ENCODE results near the gene MRPL49. TPM values are rescaled to one million over a fixed set of nuclear protein-coding genes. Genes with fewer than 3 reads are reported as not detected.
A peak's percentile ranks its signal among the peaks of the same experiment; 100 is the strongest.

The MRPL49 gene
- total and polyA plus RNA-seq, 5 donors: 24.8 to 37.7 (median 34.0) TPM

GRCh38 chr11:65086809-65087208 is 35.3 kb upstream of the MRPL49 start:
- H3K27me3 ChIP-seq (ENCODE audit: control insufficient read depth, insufficient read depth): no peaks in the 10 kb centered on the region
- no peaks in the 10 kb centered on the region for H3K9me3 ChIP-seq (ENCODE audit: control insufficient read depth, low read length)
- no peak for ATAC-seq
- H3K4me1 ChIP-seq (ENCODE audit: control insufficient read depth, insufficient read depth, low read length): peaks cover 2% of the 10 kb centered on the region
- DNase-seq: peak in 2 of 3 donors; percentile 6 to 12
- WGBS: 89% methylated on average over 9 of the region's 9 CpGs
- intact Hi-C loops (cut with DNase I): loop anchor here in 1 of 4 donors (10.0 kb wide), 1 partner anchor 72 kb away; the partner anchor contains the start of gene ARL2
- H3K27ac ChIP-seq (ENCODE audit: low read length): no peak overlapping the region
- H3K4me3 ChIP-seq (ENCODE audit: low read length): no peak overlapping the region

GRCh38 chr11:65087216-65087615 is 34.9 kb upstream of the MRPL49 start:
- 86% methylated on average over 11 of the region's 11 CpGs for WGBS
- no peaks in the 10 kb centered on the region for H3K9me3 ChIP-seq (ENCODE audit: control insufficient read depth, low read length)
- no peak overlapping the region for H3K27ac ChIP-seq (ENCODE audit: low read length)
- ATAC-seq (no peak), DNase-seq (peak in 2 of 3 donors; percentile 20 to 65)
- intact Hi-C loops (cut with DNase I): loop anchor here in 1 of 4 donors (10.0 kb wide), 1 partner anchor 72 kb away; the partner anchor contains the start of gene ARL2
- H3K4me1 ChIP-seq (ENCODE audit: control insufficient read depth, insufficient read depth, low read length): peaks cover 2% of the 10 kb centered on the region
- no peaks in the 10 kb centered on the region for H3K27me3 ChIP-seq (ENCODE audit: control insufficient read depth, insufficient read depth)
- no peak overlapping the region for H3K4me3 ChIP-seq (ENCODE audit: low read length)

- Histone ChIP-seq H3K4me1 (ENCODE audit: control insufficient read depth, insufficient read depth, low read length) (peaks cover 2% of the 10 kb centered on the region), H3K9me3 (ENCODE audit: control insufficient read depth, low read length) (no peaks in the 10 kb centered on the region), H3K27ac (ENCODE audit: low read length) (no peak overlapping the region), H3K27me3 (ENCODE audit: control insufficient read depth, insufficient read depth) (no peaks in the 10 kb centered on the region), H3K4me3 (ENCODE audit: low read length) (no peak overlapping the region)
- WGBS: 94% methylated on average over 15 of the region's 15 CpGs
- peak in 2 of 3 donors; percentile 6 to 38 for DNase-seq
- no peak for ATAC-seq
- intact Hi-C loops (cut with DNase I): loop anchor here in 1 of 4 donors (10.0 kb wide), 1 partner anchor 73 kb away; the partner anchor contains the start of gene ARL2
Measured at GRCh38 chr11:65087827-65088226, 34.3 kb upstream of the MRPL49 start.

GRCh38 chr11:65089621-65090020 is 32.5 kb upstream of the MRPL49 start:
- 94% methylated on average over 4 of the region's 4 CpGs for WGBS
- H3K4me1 ChIP-seq (ENCODE audit: control insufficient read depth, insufficient read depth, low read length): peaks cover 2% of the 10 kb centered on the region
- intact Hi-C loops (cut with DNase I): loop anchor here in 1 of 4 donors (10.0 kb wide), 1 partner anchor 75 kb away; the partner anchor contains the start of gene ARL2

GRCh38 chr11:65090628-65091027 is 31.5 kb upstream of the MRPL49 start:
- no peaks in the 10 kb centered on the region for H3K9me3 ChIP-seq (ENCODE audit: control insufficient read depth, low read length)
- DNase-seq (no peak), ATAC-seq (no peak)
- no peak overlapping the region for H3K27ac ChIP-seq (ENCODE audit: low read length)
- no peak overlapping the region for H3K4me3 ChIP-seq (ENCODE audit: low read length)
- no peaks in the 10 kb centered on the region for H3K4me1 ChIP-seq (ENCODE audit: control insufficient read depth, insufficient read depth, low read length)
- no peaks in the 10 kb centered on the region for H3K27me3 ChIP-seq (ENCODE audit: control insufficient read depth, insufficient read depth)
- intact Hi-C loops (cut with DNase I): no loop called here
- 97% methylated on average over 4 of the region's 4 CpGs for WGBS

More at GRCh38 chr11:65089621-65090020, 32.5 kb upstream of the MRPL49 start:
- Histone ChIP-seq H3K4me3 (ENCODE audit: low read length) (no peak overlapping the region), H3K9me3 (ENCODE audit: control insufficient read depth, low read length) (no peaks in the 10 kb centered on the region), H3K27ac (ENCODE audit: low read length) (no peak overlapping the region), H3K27me3 (ENCODE audit: control insufficient read depth, insufficient read depth) (no peaks in the 10 kb centered on the region)
- DNase-seq: peak in 2 of 3 donors; percentile 2 to 9
- no peak for ATAC-seq

- intact Hi-C loops (cut with DNase I): no loop called here
- ATAC-seq: peak; percentile 6 to 8
Measured at GRCh38 chr11:65095427-65095826, 26.7 kb upstream of the MRPL49 start.

GRCh38 chr11:65095974-65096806 is 25.9 kb upstream of the MRPL49 start, which contains the start of gene VPS51:
VPS51 (plus strand) TSS chr11:65096214; CDS start chr11:65096251, 37 bp downstream.
- ATAC-seq (peak; percentile 96 to 97), DNase-seq (peak; percentile 91 to 96 (median 95))
- Histone ChIP-seq H3K9me3 (ENCODE audit: control insufficient read depth, low read length) (no peaks in the 10 kb centered on the region), H3K4me1 (ENCODE audit: control insufficient read depth, insufficient read depth, low read length) (no peaks in the 10 kb centered on the region), H3K27ac (ENCODE audit: low read length) (peak within 1 kb of the TSS; percentile 92), H3K4me3 (ENCODE audit: low read length) (peak within 1 kb of the TSS; percentile 91), H3K27me3 (ENCODE audit: control insufficient read depth, insufficient read depth) (no peaks in the 10 kb centered on the region)
- under 1% methylated on average over 52 of the region's 52 CpGs for WGBS
- intact Hi-C loops (cut with DNase I): no loop called here

More at GRCh38 chr11:65095427-65095826, 26.7 kb upstream of the MRPL49 start:
- DNase-seq: peak in 1 of 3 donors; percentile 60
- Histone ChIP-seq H3K4me1 (ENCODE audit: control insufficient read depth, insufficient read depth, low read length) (no peaks in the 10 kb centered on the region), H3K27me3 (ENCODE audit: control insufficient read depth, insufficient read depth) (no peaks in the 10 kb centered on the region), H3K9me3 (ENCODE audit: control insufficient read depth, low read length) (no peaks in the 10 kb centered on the region), H3K27ac (ENCODE audit: low read length) (peak overlapping the region; percentile 19), H3K4me3 (ENCODE audit: low read length) (no peak overlapping the region)
- WGBS: 79% methylated on average over 22 of the region's 22 CpGs

- Histone ChIP-seq H3K4me3 (ENCODE audit: low read length) (peak overlapping the region; percentile 91), H3K27me3 (ENCODE audit: control insufficient read depth, insufficient read depth) (no peaks in the 10 kb centered on the region), H3K4me1 (ENCODE audit: control insufficient read depth, insufficient read depth, low read length) (peaks cover 2% of the 10 kb centered on the region), H3K27ac (ENCODE audit: low read length) (peak overlapping the region; percentile 92), H3K9me3 (ENCODE audit: control insufficient read depth, low read length) (no peaks in the 10 kb centered on the region)
- intact Hi-C loops (cut with DNase I): no loop called here
- no peak for DNase-seq
- ATAC-seq: no peak
- 35% methylated on average over 8 of the region's 8 CpGs for WGBS
Measured at GRCh38 chr11:65096926-65097325, 25.2 kb upstream of the MRPL49 start.

DNA sequence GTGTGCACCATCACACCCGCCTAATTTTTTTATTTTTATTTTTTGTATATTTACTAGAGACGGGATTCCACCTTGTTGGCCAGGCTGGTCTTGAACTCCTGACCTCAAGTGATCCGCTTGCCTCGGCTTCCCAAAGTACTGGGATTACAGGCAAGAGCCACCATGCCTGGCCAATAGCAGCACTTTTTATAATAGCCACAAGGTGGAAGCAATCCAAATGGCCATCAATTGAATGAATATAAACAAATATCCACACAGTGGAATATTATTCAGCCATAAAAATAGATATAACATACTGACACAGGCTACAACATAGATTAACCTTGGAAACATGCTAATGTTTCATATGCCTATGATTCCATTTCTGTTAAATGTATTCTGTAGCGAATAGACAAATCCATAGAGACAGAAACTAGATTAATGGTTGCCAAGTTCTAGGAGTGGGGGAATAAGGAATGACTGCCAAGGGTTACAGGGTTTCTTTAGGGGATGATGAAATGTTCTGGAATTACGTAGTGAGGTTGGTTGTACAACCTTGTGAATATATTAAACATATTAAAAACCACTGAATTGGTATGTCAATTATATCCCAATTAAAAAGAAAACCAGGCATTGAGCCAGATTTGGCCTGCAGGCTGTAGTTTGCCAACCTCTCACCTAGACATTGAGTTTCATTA is 21.3 kb upstream of the MRPL49 start:
- DNase-seq (no peak), ATAC-seq (no peak)
- no peaks in the 10 kb centered on the region for H3K9me3 ChIP-seq (ENCODE audit: control insufficient read depth, low read length)
- WGBS: 73% methylated on average over 6 of the region's 6 CpGs
- H3K4me3 ChIP-seq (ENCODE audit: low read length): no peak overlapping the region
- no peaks in the 10 kb centered on the region for H3K27me3 ChIP-seq (ENCODE audit: control insufficient read depth, insufficient read depth)
- intact Hi-C loops (cut with DNase I): no loop called here
- peaks cover 9% of the 10 kb centered on the region for H3K4me1 ChIP-seq (ENCODE audit: control insufficient read depth, insufficient read depth, low read length)
- no peak overlapping the region for H3K27ac ChIP-seq (ENCODE audit: low read length)

DNA sequence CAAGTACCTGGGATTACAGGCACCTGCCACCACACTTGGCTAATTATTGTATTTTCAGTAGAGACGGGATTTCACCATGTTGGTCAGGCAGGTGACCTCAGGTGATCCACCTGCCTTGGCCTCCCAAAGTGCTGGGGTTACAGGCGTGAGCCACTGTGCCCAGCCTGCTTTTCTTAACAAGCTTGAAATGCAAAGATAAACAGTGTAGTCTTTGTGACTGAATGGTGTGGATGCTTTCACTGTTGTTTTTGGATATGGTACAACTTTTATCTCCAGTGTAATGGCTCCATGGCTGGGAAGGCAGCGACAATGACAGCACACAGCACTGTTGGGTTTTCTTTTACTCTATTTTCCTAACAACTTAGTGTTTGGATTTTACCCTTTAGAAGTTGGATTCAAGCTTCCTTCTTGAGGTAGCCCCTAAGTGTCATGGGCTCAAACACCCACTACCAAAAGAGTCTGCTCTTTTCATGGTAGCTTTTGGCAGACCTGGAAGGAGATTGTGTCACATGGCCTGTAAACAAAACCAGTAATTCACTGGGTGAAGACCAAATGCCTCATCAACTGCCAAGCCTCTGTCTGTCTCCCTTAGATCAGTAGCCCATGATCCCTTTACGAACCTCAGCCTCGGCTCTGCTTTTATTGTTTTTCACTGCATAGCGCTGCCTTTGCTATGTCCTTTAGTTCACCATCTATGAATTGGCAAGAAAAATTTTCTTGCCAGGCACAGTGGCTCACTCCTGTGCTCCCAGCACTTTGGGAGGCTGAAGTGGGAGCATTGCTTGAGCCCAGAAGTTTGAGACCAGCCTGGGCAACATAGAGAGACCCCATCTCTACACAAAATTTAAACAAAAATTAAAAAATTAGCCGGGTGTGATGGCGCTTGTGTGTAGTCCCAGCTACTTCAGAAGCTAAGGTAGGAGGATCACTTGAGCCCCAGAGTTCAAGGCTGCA is 19.7 kb upstream of the MRPL49 start:
- Histone ChIP-seq H3K4me3 (ENCODE audit: low read length) (no peak overlapping the region), H3K9me3 (ENCODE audit: control insufficient read depth, low read length) (no peaks in the 10 kb centered on the region), H3K27me3 (ENCODE audit: control insufficient read depth, insufficient read depth) (no peaks in the 10 kb centered on the region), H3K27ac (ENCODE audit: low read length) (peak overlapping the region; percentile 88), H3K4me1 (ENCODE audit: control insufficient read depth, insufficient read depth, low read length) (peaks cover 9% of the 10 kb centered on the region)
- WGBS: 57% methylated on average over 8 of the region's 8 CpGs
- DNase-seq: peak in 1 of 3 donors; percentile 62
- peak; percentile 78 to 83 for ATAC-seq
- intact Hi-C loops (cut with DNase I): no loop called here
